ENCODE measurements around the gene ZNF346. TPM values are rescaled to one million over a fixed set of nuclear protein-coding genes. Genes with fewer than 3 reads are reported as not detected.

Gene ZNF346, protein sequence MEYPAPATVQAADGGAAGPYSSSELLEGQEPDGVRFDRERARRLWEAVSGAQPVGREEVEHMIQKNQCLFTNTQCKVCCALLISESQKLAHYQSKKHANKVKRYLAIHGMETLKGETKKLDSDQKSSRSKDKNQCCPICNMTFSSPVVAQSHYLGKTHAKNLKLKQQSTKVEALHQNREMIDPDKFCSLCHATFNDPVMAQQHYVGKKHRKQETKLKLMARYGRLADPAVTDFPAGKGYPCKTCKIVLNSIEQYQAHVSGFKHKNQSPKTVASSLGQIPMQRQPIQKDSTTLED
- 8.6 and 10.7 TPM in 2 replicates for total RNA-seq

DNA sequence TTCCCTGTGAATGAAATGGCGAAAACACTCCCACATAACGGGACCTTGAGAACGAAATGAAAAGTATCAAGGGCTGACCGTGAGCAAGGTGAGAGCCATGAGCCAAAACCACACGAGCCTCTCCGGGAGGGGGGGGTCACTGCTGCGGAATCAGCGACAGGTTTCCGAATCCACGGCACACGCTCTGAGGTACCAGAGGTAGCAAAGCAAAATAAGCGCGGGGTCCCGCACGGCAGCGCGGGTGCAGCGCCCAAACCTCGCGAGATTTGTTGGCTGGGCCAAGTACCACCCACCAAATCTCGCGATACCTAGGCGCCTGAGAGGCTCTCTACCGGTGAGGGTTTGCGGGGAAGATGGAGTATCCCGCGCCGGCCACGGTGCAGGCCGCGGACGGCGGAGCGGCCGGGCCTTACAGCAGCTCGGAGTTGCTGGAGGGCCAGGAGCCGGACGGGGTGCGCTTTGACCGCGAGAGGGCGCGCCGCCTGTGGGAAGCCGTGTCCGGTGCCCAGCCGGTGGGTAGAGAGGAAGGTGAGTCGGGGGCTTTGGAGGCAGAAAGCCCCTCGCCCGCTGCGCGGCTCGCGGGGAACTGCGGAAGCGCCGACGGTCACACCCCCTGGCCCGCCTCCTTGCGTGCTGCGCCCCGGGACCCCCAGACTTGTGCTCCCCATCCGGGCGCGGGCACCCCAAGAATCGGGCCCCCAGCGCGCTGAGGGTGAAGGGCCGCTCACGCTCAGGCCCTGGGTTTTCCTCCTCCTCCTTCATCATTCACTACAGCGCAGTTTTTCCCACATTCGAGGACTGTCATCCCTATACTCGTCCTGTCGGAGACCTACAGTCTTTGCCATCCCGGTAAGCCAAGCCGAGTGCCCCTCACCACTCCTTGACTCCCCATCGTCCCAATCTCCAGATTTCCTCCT, at the start of gene ZNF346:
TSS of gene ZNF346 (plus strand) at position 311 of the 917 bp plus-strand sequence. CDS start at position 354, 43 bp downstream.

DNA sequence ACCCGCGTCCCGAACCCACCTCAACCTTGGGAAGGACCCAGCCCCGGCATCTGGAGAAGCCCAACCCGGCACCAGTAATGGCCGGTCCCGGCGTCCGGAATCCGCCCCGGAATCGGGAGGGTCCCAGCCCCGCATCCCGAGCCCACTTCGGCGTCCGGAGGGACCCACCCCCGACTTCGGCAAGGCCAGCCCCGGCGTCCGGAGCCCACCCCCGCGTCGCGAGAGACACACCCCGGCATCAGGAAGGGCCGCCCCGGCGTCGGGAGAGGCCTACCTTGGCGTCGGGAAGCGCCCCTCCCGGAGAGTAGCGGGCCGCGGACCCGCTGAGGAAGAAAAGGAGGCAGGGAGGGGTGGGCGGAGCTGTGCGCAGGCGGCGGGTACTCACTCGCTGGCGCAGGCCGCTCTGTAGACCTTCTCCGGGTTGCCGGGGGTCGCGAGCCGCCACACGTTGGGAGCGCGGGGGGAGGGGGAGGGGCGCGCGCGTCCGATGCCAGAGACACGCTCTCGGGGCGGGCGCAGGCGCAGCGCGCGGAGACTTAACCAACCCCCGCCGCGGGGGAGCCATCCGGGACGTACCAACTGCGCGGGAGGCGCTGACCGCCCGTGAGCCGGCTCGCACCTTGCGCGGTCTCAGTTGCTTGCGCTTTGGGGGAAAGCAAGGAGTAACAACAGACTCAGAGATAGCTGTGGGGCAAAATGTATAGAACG, 16.1 kb upstream of the ZNF346 start, which contains the start of gene UIMC1:
TSS of gene UIMC1 (minus strand) at position 515 of the 708 bp plus-strand sequence. CDS start 24,164 bp downstream, outside the sequence.

DNA sequence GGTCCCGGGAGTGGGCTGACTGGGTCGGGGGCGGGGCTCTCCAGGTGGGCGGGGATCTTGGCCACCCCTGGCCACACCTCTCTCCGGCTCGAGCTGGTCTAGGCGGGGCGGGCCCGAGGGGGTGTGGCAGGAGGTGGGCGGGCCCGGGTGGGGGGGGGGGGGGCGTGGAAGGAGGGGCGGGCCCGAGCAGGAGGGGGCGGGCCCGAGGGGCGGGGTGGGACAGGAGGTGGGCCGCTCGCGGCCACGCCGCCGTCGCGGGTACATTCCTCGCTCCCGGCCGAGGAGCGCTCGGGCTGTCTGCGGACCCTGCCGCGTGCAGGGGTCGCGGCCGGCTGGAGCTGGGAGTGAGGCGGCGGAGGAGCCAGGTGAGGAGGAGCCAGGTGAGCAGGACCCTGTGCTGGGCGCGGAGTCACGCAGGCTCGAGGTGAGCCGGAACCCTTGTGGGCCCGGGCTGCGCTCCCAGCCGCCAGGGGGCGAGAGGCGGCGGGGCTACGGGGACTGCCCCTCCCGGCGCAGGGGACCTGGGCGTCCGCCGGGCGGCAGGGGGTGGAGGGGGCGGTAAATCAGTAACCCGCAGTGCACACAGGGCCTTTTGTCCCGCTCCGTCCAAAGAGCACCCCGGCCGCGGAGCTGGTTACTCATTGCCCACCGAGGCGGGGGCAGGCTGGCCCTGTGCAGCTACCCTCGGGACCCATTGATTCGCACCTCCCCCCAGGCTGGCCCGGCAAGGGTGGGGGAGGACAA, 64.3 kb downstream of the ZNF346 start, which contains the start of gene FGFR4:
TSS of gene FGFR4 (plus strand) at position 262 of the 744 bp plus-strand sequence. CDS start 2,688 bp downstream, outside the sequence.

Other genes starting within 250 kb of the ZNF346 start
- gene UNC5A, start 212.1 kb upstream of the ZNF346 start, total RNA-seq: 0.17 TPM in 1 of 2 replicates, not detected in the other
- gene HK3, start 123.3 kb upstream of the ZNF346 start, total RNA-seq: not detected in 2 replicates
- 15.0 and 15.8 TPM in 2 replicates for gene UIMC1, start 15.9 kb upstream of the ZNF346 start, total RNA-seq
- 8.8 and 9.1 TPM in 2 replicates for gene FGFR4, start 64.2 kb downstream of the ZNF346 start, total RNA-seq
- 14.0 and 15.6 TPM in 2 replicates for gene NSD1, start 111.1 kb downstream of the ZNF346 start, total RNA-seq

Data from bronchus fibroblast of lung (primary cell).